GM18951 (cell line): ENCODE results near the gene NMNAT1.

Experiments used
- POLR2A ChIP-seq: IDR thresholded peaks from 4 replicates; pipeline ENCODE4 v1.6.1; 2011; ENCODE audit warnings: mild to moderate bottlenecking; ENCODE audit not compliant: insufficient read length, insufficient read depth; ENCODE audit errors: extremely low read depth
- in situ Hi-C: fragments of 300-500 bp; cut with MboI; formaldehyde crosslinking; loops from one replicate; pipeline ENCODE4 v1.12.0; 2022; ENCODE audit warnings: low sequenced_read_pairs, mixed read lengths, inconsistent platforms; ENCODE audit not compliant: unreplicated experiment

NMNAT1 gene

GRCh38 chr1:10033359-10033845 lies 90.1 kb downstream of the NMNAT1 start:
- in situ Hi-C loops = no loop called here
- TF ChIP-seq POLR2A = no peak
